ENCODE measurements around the gene MYLK4.

Gene MYLK4

GRCh38 chr6:2684766-2685754 is 65.7 kb downstream of the MYLK4 start:
- no peak overlapping the region for H2BK15ac ChIP-seq (ENCODE audit: low read depth, poor library complexity, severe bottlenecking)
- no peak overlapping the region for H3K23ac ChIP-seq (ENCODE audit: low read length in 2 of 2)
- no peak overlapping the region for H3K9ac ChIP-seq (ENCODE audit: low read length)
- H2AK5ac ChIP-seq (ENCODE audit: low read length, severe bottlenecking), result no peak overlapping the region
- H4K91ac ChIP-seq (ENCODE audit: low read length), result no peak overlapping the region
- H3K4me2 ChIP-seq (ENCODE audit: low read length, poor library complexity, severe bottlenecking), result no peak overlapping the region
- no peak overlapping the region for H3K4me3 ChIP-seq (ENCODE audit: insufficient read depth in 1 of 2, low read depth in 1 of 2, low read length in 2 of 2)
- no peak overlapping the region for H2BK120ac ChIP-seq (ENCODE audit: low read depth, low read length)
- WGBS, result 95% methylated on average over 29 of the region's 30 CpGs
- DNase-seq, result no peak
- no peak overlapping the region for H2BK12ac ChIP-seq (ENCODE audit: low read length in 2 of 2)
- no peak overlapping the region for H2BK5ac ChIP-seq (ENCODE audit: low read depth, low read length, poor library complexity, severe bottlenecking)
- no peak overlapping the region for H3K4ac ChIP-seq (ENCODE audit: low read depth in 1 of 2, low read length in 2 of 2)
- H3K27me3 ChIP-seq (ENCODE audit: control insufficient read depth in 1 of 2, insufficient read depth in 1 of 2, low read length in 2 of 2), result no peaks in the 10 kb centered on the region
- no peaks in the 10 kb centered on the region for H3K9me3 ChIP-seq (ENCODE audit: control insufficient read depth, low read length)
- H3K4me1 ChIP-seq (ENCODE audit: control insufficient read depth, insufficient read depth, low read depth, low read length), result peaks cover 2% of the 10 kb centered on the region
- no peak overlapping the region for H2AFZ ChIP-seq (ENCODE audit: low read depth, low read length)
- H4K8ac ChIP-seq (ENCODE audit: low read length), result no peak overlapping the region
- H3K36me3 ChIP-seq (ENCODE audit: control insufficient read depth in 1 of 2, insufficient read depth in 2 of 2, low read depth in 1 of 2, low read length in 2 of 2), result peaks cover 0 to under 1% of the 10 kb centered on the region in 2 experiments
- H3K18ac ChIP-seq (ENCODE audit: low read depth in 1 of 2, low read length in 2 of 2), result no peak overlapping the region
- H3K79me1 ChIP-seq (replicated peaks; ENCODE audit: low read length, poor library complexity, severe bottlenecking), result no peaks in the 10 kb centered on the region
- H3K27ac ChIP-seq (ENCODE audit: low read length, poor library complexity, severe bottlenecking), result no peak overlapping the region
- no peak overlapping the region for H3K14ac ChIP-seq (ENCODE audit: low read length in 2 of 2)

- H3K4ac ChIP-seq (ENCODE audit: low read depth in 1 of 2, low read length in 2 of 2), result no peak overlapping the region
- no peaks in the 10 kb centered on the region for H3K79me1 ChIP-seq (replicated peaks; ENCODE audit: low read length, poor library complexity, severe bottlenecking)
- H3K4me3 ChIP-seq (ENCODE audit: insufficient read depth in 1 of 2, low read depth in 1 of 2, low read length in 2 of 2), result no peak overlapping the region
- no peaks in the 10 kb centered on the region for H3K27me3 ChIP-seq (ENCODE audit: control insufficient read depth in 1 of 2, insufficient read depth in 1 of 2, low read length in 2 of 2)
- H2AK5ac ChIP-seq (ENCODE audit: low read length, severe bottlenecking), result no peak overlapping the region
- WGBS, result 84% methylated on average over 17 of the region's 18 CpGs
- H4K8ac ChIP-seq (ENCODE audit: low read length), result no peak overlapping the region
- H3K9ac ChIP-seq (ENCODE audit: low read length), result no peak overlapping the region
- H3K9me3 ChIP-seq (ENCODE audit: control insufficient read depth, low read length), result no peaks in the 10 kb centered on the region
- no peak overlapping the region for H2BK120ac ChIP-seq (ENCODE audit: low read depth, low read length)
- H3K36me3 ChIP-seq (ENCODE audit: control insufficient read depth in 1 of 2, insufficient read depth in 2 of 2, low read depth in 1 of 2, low read length in 2 of 2), result no peaks in the 10 kb centered on the region
- H3K14ac ChIP-seq (ENCODE audit: low read length in 2 of 2), result no peak overlapping the region
- no peak overlapping the region for H4K91ac ChIP-seq (ENCODE audit: low read length)
- no peak for DNase-seq
- H2BK5ac ChIP-seq (ENCODE audit: low read depth, low read length, poor library complexity, severe bottlenecking), result no peak overlapping the region
- H3K4me1 ChIP-seq (ENCODE audit: control insufficient read depth, insufficient read depth, low read depth, low read length), result peaks cover 2% of the 10 kb centered on the region
- no peak overlapping the region for H2BK12ac ChIP-seq (ENCODE audit: low read length in 2 of 2)
- H2AFZ ChIP-seq (ENCODE audit: low read depth, low read length), result no peak overlapping the region
- no peak overlapping the region for H3K23ac ChIP-seq (ENCODE audit: low read length in 2 of 2)
- no peak overlapping the region for H3K27ac ChIP-seq (ENCODE audit: low read length, poor library complexity, severe bottlenecking)
- H3K4me2 ChIP-seq (ENCODE audit: low read length, poor library complexity, severe bottlenecking), result no peak overlapping the region
- H3K18ac ChIP-seq (ENCODE audit: low read depth in 1 of 2, low read length in 2 of 2), result no peak overlapping the region
- no peak overlapping the region for H2BK15ac ChIP-seq (ENCODE audit: low read depth, poor library complexity, severe bottlenecking)
Measured at GRCh38 chr6:2684103-2684749, 66.5 kb downstream of the MYLK4 start.

- Histone ChIP-seq H3K18ac (ENCODE audit: low read depth in 1 of 2, low read length in 2 of 2) (no peak overlapping the region), H2BK15ac (ENCODE audit: low read depth, poor library complexity, severe bottlenecking) (no peak overlapping the region), H3K9ac (ENCODE audit: low read length) (no peak overlapping the region), H3K4ac (ENCODE audit: low read depth in 1 of 2, low read length in 2 of 2) (no peak overlapping the region), H2BK5ac (ENCODE audit: low read depth, low read length, poor library complexity, severe bottlenecking) (no peak overlapping the region), H3K79me1 (replicated peaks; ENCODE audit: low read length, poor library complexity, severe bottlenecking) (no peaks in the 10 kb centered on the region), H2AK5ac (ENCODE audit: low read length, severe bottlenecking) (no peak overlapping the region), H2AFZ (ENCODE audit: low read depth, low read length) (no peak overlapping the region), H3K4me3 (ENCODE audit: insufficient read depth in 1 of 2, low read depth in 1 of 2, low read length in 2 of 2) (no peak overlapping the region), H3K4me2 (ENCODE audit: low read length, poor library complexity, severe bottlenecking) (no peak overlapping the region), H2BK12ac (ENCODE audit: low read length in 2 of 2) (no peak overlapping the region), H3K4me1 (ENCODE audit: control insufficient read depth, insufficient read depth, low read depth, low read length) (peaks cover 2% of the 10 kb centered on the region), H3K14ac (ENCODE audit: low read length in 2 of 2) (no peak overlapping the region), H3K9me3 (ENCODE audit: control insufficient read depth, low read length) (no peaks in the 10 kb centered on the region), H3K23ac (ENCODE audit: low read length in 2 of 2) (no peak overlapping the region), H3K36me3 (ENCODE audit: control insufficient read depth in 1 of 2, insufficient read depth in 2 of 2, low read depth in 1 of 2, low read length in 2 of 2) (no peaks in the 10 kb centered on the region), H2BK120ac (ENCODE audit: low read depth, low read length) (no peak overlapping the region), H3K27ac (ENCODE audit: low read length, poor library complexity, severe bottlenecking) (no peak overlapping the region), H4K8ac (ENCODE audit: low read length) (no peak overlapping the region), H4K91ac (ENCODE audit: low read length) (no peak overlapping the region), H3K27me3 (ENCODE audit: control insufficient read depth in 1 of 2, insufficient read depth in 1 of 2, low read length in 2 of 2) (no peaks in the 10 kb centered on the region)
- 89% methylated on average over 15 of the region's 15 CpGs for WGBS
- no peak for DNase-seq
Measured at GRCh38 chr6:2680264-2680922, 70.3 kb downstream of the MYLK4 start.

GRCh38 chr6:2677080-2677593 is 73.6 kb downstream of the MYLK4 start:
- Histone ChIP-seq H3K4me3 (ENCODE audit: insufficient read depth in 1 of 2, low read depth in 1 of 2, low read length in 2 of 2) (no peak overlapping the region), H3K4me2 (ENCODE audit: low read length, poor library complexity, severe bottlenecking) (no peak overlapping the region), H2AK5ac (ENCODE audit: low read length, severe bottlenecking) (no peak overlapping the region), H2BK12ac (ENCODE audit: low read length in 2 of 2) (no peak overlapping the region), H3K79me1 (replicated peaks; ENCODE audit: low read length, poor library complexity, severe bottlenecking) (no peaks in the 10 kb centered on the region), H3K27ac (ENCODE audit: low read length, poor library complexity, severe bottlenecking) (no peak overlapping the region), H2AFZ (ENCODE audit: low read depth, low read length) (no peak overlapping the region), H3K4me1 (ENCODE audit: control insufficient read depth, insufficient read depth, low read depth, low read length) (no peaks in the 10 kb centered on the region), H4K91ac (ENCODE audit: low read length) (no peak overlapping the region), H3K9me3 (ENCODE audit: control insufficient read depth, low read length) (no peaks in the 10 kb centered on the region), H3K36me3 (ENCODE audit: control insufficient read depth in 1 of 2, insufficient read depth in 2 of 2, low read depth in 1 of 2, low read length in 2 of 2) (no peaks in the 10 kb centered on the region), H2BK120ac (ENCODE audit: low read depth, low read length) (no peak overlapping the region), H3K27me3 (ENCODE audit: control insufficient read depth in 1 of 2, insufficient read depth in 1 of 2, low read length in 2 of 2) (no peaks in the 10 kb centered on the region), H4K8ac (ENCODE audit: low read length) (no peak overlapping the region), H2BK15ac (ENCODE audit: low read depth, poor library complexity, severe bottlenecking) (no peak overlapping the region), H3K14ac (ENCODE audit: low read length in 2 of 2) (no peak overlapping the region), H2BK5ac (ENCODE audit: low read depth, low read length, poor library complexity, severe bottlenecking) (no peak overlapping the region), H3K23ac (ENCODE audit: low read length in 2 of 2) (no peak overlapping the region), H3K4ac (ENCODE audit: low read depth in 1 of 2, low read length in 2 of 2) (no peak overlapping the region), H3K18ac (ENCODE audit: low read depth in 1 of 2, low read length in 2 of 2) (no peak overlapping the region), H3K9ac (ENCODE audit: low read length) (no peak overlapping the region)
- DNase-seq, result no peak
- 91% methylated on average over 3 of the region's 4 CpGs for WGBS
